Hepatocyte (in vitro differentiated cells): ENCODE measurements around the gene SLC45A3.

Source experiments
- EZH2phosphoT487 ChIP-seq: fragments of 200-600 bp; sonication (generic); IDR thresholded peaks from one replicate; pipeline ENCODE4 v1.6.1; 2018; ENCODE audit warnings: antibody characterized with exemption, mild to moderate bottlenecking, low read depth, moderate library complexity; ENCODE audit not compliant: unreplicated experiment, severe bottlenecking
- TF ChIP-seq, protein P1 (sequence below): fragments of 200-600 bp; sonication (generic); IDR thresholded peaks from 2 replicates; pipeline ENCODE4 v1.5.1; 2016; ENCODE audit warnings: antibody characterized with exemption, mild to moderate bottlenecking; ENCODE audit not compliant: poor library complexity

DNA sequence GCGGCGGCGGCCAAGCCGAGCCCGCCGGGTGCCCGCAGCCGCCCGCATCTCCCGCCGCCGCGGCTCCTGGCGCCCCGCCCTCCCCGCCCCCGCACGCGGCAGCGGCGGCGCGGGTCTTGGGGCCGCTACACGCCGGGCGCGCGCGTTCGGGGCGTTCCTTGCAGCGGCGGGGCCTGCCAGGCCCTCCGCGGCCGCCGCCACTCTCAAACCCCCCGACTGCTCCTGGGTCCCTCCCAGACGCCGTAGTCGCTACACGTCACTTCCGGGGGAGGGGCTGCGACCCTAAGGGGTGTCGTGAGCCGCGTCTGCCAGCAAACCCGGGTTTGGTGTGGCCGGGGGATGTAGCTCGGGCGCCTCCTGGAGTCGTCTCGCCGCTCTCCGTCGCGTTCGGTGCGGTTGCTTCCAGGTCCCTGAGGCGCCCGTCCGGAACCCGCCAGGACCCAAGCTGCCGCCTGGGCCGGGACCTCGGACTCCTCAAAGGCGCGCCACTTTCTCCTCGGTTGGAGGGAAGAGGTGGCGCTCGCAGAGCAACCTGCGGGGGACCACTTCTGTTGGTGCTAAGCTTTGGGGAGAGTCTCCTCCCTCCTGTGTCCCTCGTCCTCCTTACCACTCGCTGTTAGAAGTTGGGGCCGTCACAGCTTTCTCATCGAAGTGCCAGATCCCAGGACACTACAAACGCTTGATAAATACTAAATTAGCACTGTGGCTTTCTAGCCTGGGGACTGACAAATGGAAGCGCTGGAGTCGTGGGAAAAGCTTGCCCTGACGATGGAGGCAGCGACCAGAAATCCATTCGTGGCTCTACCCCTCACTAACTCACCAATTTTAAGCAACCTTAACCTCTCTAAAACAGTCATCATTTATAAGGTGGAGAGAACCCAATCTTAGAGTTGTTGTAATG lies 48.3 kb downstream of the SLC45A3 start, which contains the start of gene ELK4:
- TF ChIP-seq, protein P1, sequence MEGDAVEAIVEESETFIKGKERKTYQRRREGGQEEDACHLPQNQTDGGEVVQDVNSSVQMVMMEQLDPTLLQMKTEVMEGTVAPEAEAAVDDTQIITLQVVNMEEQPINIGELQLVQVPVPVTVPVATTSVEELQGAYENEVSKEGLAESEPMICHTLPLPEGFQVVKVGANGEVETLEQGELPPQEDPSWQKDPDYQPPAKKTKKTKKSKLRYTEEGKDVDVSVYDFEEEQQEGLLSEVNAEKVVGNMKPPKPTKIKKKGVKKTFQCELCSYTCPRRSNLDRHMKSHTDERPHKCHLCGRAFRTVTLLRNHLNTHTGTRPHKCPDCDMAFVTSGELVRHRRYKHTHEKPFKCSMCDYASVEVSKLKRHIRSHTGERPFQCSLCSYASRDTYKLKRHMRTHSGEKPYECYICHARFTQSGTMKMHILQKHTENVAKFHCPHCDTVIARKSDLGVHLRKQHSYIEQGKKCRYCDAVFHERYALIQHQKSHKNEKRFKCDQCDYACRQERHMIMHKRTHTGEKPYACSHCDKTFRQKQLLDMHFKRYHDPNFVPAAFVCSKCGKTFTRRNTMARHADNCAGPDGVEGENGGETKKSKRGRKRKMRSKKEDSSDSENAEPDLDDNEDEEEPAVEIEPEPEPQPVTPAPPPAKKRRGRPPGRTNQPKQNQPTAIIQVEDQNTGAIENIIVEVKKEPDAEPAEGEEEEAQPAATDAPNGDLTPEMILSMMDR, result peak; percentile 84
- TF ChIP-seq EZH2phosphoT487, result no peak
